Stimulated activated memory B cell treated with anti-CD40 and anti-IgM and Interleukin-4, amounts not matched to agents 10 μg/mL and 1 μg/mL and 100 μg/mL, for 72 hours (primary cell): ENCODE results near the gene VASH2.
"Not testable (repeated sequence)": the region's sequence is repeated elsewhere in the genome, so short reads cannot be mapped to it uniquely, and the experiment has no call there.

Experiments
- ATAC-seq: fragments of 150-1000 bp; cut with Tn5 transposase; 2 replicates; pipeline ENCODE4 v1.10.0; 2021
- H3K27ac Mint-ChIP-seq: one replicate; pipeline ENCODE4 v1.8.0; 2022; ENCODE audit warnings: mild to moderate bottlenecking, mixed read lengths
- H3K27me3 Mint-ChIP-seq: one replicate; pipeline ENCODE4 v1.8.0; 2022; ENCODE audit warnings: mixed read lengths
- H3K36me3 Mint-ChIP-seq: one replicate; pipeline ENCODE4 v1.8.0; 2022; ENCODE audit warnings: mixed read lengths
- H3K4me1 Mint-ChIP-seq: one replicate; pipeline ENCODE4 v1.8.0; 2022; ENCODE audit warnings: mixed read lengths
- H3K4me3 Mint-ChIP-seq: one replicate; pipeline ENCODE4 v1.8.0; 2022; ENCODE audit warnings: mild to moderate bottlenecking, moderate library complexity, mixed read lengths
- H3K9me3 Mint-ChIP-seq: one replicate; pipeline ENCODE4 v1.8.0; 2022; ENCODE audit warnings: mixed read lengths

The VASH2 gene

GRCh38 chr1:213003256-213003655 is 52.9 kb downstream of the VASH2 start:
- Mint-ChIP-seq H3K27me3 (no peaks in the 10 kb centered on the region), H3K27ac (no peak overlapping the region), H3K9me3 (no peaks in the 10 kb centered on the region), H3K4me1 (no peaks in the 10 kb centered on the region), H3K36me3 (peaks cover 24% of the 10 kb centered on the region), H3K4me3 (no peak overlapping the region)
- ATAC-seq: no peak

DNA sequence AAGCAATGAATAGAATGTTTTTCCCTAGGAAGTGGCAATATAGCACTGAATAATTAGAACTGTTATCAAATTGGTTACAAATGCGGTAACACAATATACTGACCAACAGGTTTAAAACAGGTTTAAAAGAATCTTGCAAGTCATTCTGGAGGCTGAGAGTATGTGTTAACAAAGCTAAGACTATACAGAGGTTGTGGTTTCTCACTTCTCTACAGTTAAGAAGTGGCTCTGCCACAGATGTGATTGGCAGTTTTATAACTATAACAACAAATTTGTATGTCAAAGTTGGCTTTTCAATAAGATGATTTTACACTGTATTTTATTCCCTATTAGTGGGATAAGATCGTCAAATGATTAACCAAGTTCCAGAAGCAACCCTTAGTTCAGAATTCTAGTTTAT is 58.2 kb downstream of the VASH2 start:
- H3K27me3 Mint-ChIP-seq: no peaks in the 10 kb centered on the region
- H3K36me3 Mint-ChIP-seq: peaks cover 25% of the 10 kb centered on the region
- no peak overlapping the region for H3K4me3 Mint-ChIP-seq
- H3K9me3 Mint-ChIP-seq: no peaks in the 10 kb centered on the region
- H3K27ac Mint-ChIP-seq: peak overlapping the region; percentile 24
- ATAC-seq: peak; percentile 66
- H3K4me1 Mint-ChIP-seq: peaks cover 33% of the 10 kb centered on the region

DNA sequence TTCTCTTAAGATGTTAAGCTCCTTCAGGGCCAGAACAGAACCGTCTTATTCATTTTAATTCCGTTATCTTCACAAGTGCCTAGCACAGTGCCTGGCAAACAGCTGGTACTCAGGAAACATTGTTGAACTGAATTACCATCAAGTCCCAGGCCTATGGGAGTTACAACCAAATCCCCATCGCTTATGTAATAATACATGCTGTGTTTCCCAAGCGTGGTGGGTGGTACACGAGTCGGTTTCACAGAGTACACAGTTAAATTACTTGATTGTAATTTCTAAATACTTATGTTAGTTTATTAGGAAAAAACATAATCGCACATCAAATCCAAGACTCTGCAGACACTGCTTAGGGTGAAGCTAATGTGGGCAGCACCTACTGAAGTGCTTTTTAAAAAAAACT is 64.3 kb downstream of the VASH2 start:
- H3K27me3 Mint-ChIP-seq: no peaks in the 10 kb centered on the region
- peaks cover 29% of the 10 kb centered on the region for H3K4me1 Mint-ChIP-seq
- H3K9me3 Mint-ChIP-seq: no peaks in the 10 kb centered on the region
- no peak for ATAC-seq
- H3K27ac Mint-ChIP-seq: peak overlapping the region; percentile 94
- peak overlapping the region; percentile 99 for H3K4me3 Mint-ChIP-seq
- peaks cover 10% of the 10 kb centered on the region for H3K36me3 Mint-ChIP-seq

GRCh38 chr1:213015099-213016050 is 65.0 kb downstream of the VASH2 start, which contains the start of gene ANGEL2:
TSS of gene ANGEL2 (minus strand) at chr1:213015867. CDS start at chr1:213015671, 196 bp downstream.
- Mint-ChIP-seq H3K4me3 (peak within 1 kb of the TSS; percentile 99), H3K27ac (peak within 1 kb of the TSS; percentile 94), H3K27me3 (no peaks in the 10 kb centered on the region), H3K9me3 (no peaks in the 10 kb centered on the region), H3K4me1 (peaks cover 29% of the 10 kb centered on the region), H3K36me3 (peaks cover 10% of the 10 kb centered on the region)
- peak; percentile 99 for ATAC-seq

DNA sequence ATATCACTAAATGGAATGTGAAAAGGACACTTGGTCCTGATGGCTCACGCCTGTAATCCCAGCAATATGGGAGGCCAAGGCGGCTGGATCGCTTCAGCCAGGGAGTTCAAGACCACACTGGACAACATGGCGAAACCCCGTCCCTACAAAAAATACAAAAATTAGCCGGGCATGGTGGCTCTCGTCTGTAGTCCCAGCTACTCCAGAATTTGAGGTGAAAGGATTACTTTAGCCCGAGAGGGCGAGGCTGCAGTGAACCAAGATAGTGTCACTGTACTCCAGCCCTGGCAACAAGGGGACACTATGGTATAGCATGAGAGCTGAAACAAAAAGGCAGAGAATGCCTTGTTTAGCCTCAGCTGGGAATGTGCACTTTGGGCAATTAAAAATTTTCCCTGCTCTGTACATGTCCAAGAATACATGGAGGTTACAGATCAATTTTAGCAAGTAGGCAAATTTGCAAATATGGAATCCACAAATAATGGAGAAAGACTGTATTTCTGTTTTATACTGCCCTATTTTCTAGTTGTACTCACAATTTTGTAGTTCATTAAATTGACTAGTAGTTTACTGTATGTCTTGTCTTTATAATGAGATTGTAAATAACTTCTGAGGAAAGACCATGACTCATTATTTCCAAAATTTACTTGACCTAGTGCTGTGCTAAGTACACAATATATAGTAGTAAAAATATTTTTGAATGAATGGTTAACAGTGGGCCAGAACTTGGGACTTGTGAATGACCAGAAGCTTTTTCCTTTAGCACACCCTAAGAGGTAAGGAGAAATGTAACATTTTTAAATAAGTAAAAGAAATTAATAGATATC is 67.3 kb downstream of the VASH2 start:
- no peak overlapping the region for H3K27ac Mint-ChIP-seq
- H3K36me3 Mint-ChIP-seq: no peaks in the 10 kb centered on the region
- peaks cover 12% of the 10 kb centered on the region for H3K4me1 Mint-ChIP-seq
- H3K27me3 Mint-ChIP-seq: peaks cover 5% of the 10 kb centered on the region
- no peaks in the 10 kb centered on the region for H3K9me3 Mint-ChIP-seq
- no peak overlapping the region for H3K4me3 Mint-ChIP-seq
- no peak for ATAC-seq

DNA sequence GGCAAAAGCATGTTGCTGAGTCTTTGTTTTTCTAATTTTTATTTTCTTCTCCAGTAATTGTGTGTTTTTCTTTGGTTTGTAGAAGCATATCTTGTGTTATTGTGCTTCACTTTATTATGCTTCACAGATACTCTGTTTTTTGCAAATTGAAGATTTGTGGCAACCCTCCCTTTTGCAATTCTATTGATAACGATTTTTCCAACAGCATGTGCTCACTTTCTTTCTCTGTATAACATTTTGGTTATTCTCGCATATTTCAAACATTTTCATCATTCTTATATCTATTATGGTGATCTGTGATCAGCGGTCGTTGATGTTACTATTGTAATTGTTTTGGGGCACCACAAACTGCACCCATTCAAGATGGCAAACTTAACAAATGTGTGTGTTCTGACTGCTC is 69.1 kb downstream of the VASH2 start:
- Mint-ChIP-seq H3K27ac (no peak overlapping the region), H3K4me3 (no peak overlapping the region), H3K9me3 (no peaks in the 10 kb centered on the region), H3K4me1 (no peaks in the 10 kb centered on the region), H3K36me3 (no peaks in the 10 kb centered on the region), H3K27me3 (peaks cover 17% of the 10 kb centered on the region)
- no peak for ATAC-seq

- H3K27ac Mint-ChIP-seq: no peak overlapping the region
- H3K4me3 Mint-ChIP-seq: no peak overlapping the region
- no peaks in the 10 kb centered on the region for H3K4me1 Mint-ChIP-seq
- H3K36me3 Mint-ChIP-seq: no peaks in the 10 kb centered on the region
- H3K27me3 Mint-ChIP-seq: peaks cover 17% of the 10 kb centered on the region
- ATAC-seq: no peak
- H3K9me3 Mint-ChIP-seq: peaks cover under 1% of the 10 kb centered on the region
Measured at GRCh38 chr1:213020016-213020415, 69.7 kb downstream of the VASH2 start.

GRCh38 chr1:213027024-213027423 is 76.7 kb downstream of the VASH2 start:
- H3K27ac Mint-ChIP-seq, H3K9me3 Mint-ChIP-seq, H3K36me3 Mint-ChIP-seq, H3K4me1 Mint-ChIP-seq, H3K4me3 Mint-ChIP-seq, ATAC-seq: not testable (repeated sequence)
- peaks cover 61% of the 10 kb centered on the region for H3K27me3 Mint-ChIP-seq

DNA sequence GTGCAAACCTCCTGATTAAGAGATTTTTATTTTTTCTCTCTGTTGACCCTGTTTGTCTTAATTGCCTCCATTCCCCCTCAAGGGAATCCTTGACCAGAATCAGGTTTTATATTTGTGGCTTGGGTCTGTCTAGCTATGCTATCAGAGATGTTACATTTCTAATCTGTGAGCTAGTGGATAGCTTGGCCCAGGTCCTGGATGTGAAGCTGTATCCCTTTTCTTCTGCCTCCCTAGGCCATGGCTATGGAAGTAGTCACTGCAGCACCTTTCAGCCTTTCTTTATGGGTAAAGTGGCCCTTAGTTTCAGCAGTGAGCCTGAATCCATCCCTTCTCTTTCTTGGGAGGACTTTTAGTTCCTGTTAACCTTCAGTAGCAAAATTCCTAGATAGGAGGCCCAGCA is 82.3 kb downstream of the VASH2 start:
- Mint-ChIP-seq H3K4me3 (no peak overlapping the region), H3K4me1 (no peaks in the 10 kb centered on the region), H3K9me3 (no peaks in the 10 kb centered on the region), H3K27me3 (peaks cover 66% of the 10 kb centered on the region), H3K27ac (no peak overlapping the region), H3K36me3 (no peaks in the 10 kb centered on the region)
- no peak for ATAC-seq

GRCh38 chr1:213034713-213035112 is 84.4 kb downstream of the VASH2 start:
- ATAC-seq: no peak
- no peak overlapping the region for H3K4me3 Mint-ChIP-seq
- H3K27ac Mint-ChIP-seq: no peak overlapping the region

GRCh38 chr1:213035573-213035972 is 85.2 kb downstream of the VASH2 start:
- Mint-ChIP-seq H3K4me1 (no peaks in the 10 kb centered on the region), H3K36me3 (no peaks in the 10 kb centered on the region), H3K27ac (no peak overlapping the region), H3K9me3 (no peaks in the 10 kb centered on the region), H3K27me3 (peaks cover 58% of the 10 kb centered on the region), H3K4me3 (no peak overlapping the region)
- ATAC-seq: no peak

More at GRCh38 chr1:213034713-213035112, 84.4 kb downstream of the VASH2 start:
- no peaks in the 10 kb centered on the region for H3K9me3 Mint-ChIP-seq
- peaks cover 67% of the 10 kb centered on the region for H3K27me3 Mint-ChIP-seq
- no peaks in the 10 kb centered on the region for H3K4me1 Mint-ChIP-seq
- no peaks in the 10 kb centered on the region for H3K36me3 Mint-ChIP-seq
